Measurements from ENCODE around the gene AUTS2.

AUTS2 gene

GRCh38 chr7:70574970-70575799, 976.9 kb downstream of the AUTS2 start:
- H3K4me3 ChIP-seq (ENCODE audit: low read length in 2 of 2), result no peak overlapping the region
- H3K36me3 ChIP-seq (ENCODE audit: control insufficient read depth in 2 of 2, insufficient read depth in 2 of 2, low read length in 2 of 2), result no peaks in the 10 kb centered on the region
- H3K9me3 ChIP-seq (ENCODE audit: control insufficient read depth in 2 of 2, low read length in 2 of 2), result no peaks in the 10 kb centered on the region
- H3K9ac ChIP-seq (ENCODE audit: low read depth in 1 of 2, low read length in 2 of 2), result no peak overlapping the region
- H3K27ac ChIP-seq (ENCODE audit: low read depth in 2 of 2, low read length in 2 of 2), result no peak overlapping the region
- peaks cover 0 to 18% of the 10 kb centered on the region in 2 donors for H3K4me1 ChIP-seq (ENCODE audit: control insufficient read depth in 2 of 2, insufficient read depth in 2 of 2, low read length in 2 of 2)
- H3K27me3 ChIP-seq (ENCODE audit: control insufficient read depth in 2 of 2, insufficient read depth in 2 of 2, low read length in 2 of 2), result no peaks in the 10 kb centered on the region

DNA sequence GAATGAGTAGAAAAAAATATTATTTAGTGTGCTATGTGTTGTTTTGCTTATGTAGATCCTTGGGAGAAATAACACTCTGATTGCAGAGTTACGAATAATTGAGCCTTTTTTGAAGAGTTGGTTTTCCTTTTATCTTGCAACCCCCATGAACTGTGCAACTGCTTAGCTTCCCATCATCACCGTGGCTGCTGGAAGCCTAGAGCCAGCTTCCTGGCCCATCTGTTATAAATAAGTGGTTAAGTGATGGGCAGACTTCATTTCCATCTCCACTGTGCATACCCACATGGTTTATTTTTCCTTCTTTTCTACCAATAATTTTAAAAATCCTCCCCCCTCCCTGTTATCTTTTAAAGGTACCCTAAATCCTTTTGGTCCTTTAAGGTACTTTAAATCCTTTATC, 978.8 kb downstream of the AUTS2 start:
- H3K27me3 ChIP-seq (ENCODE audit: control insufficient read depth in 2 of 2, insufficient read depth in 2 of 2, low read length in 2 of 2), result no peaks in the 10 kb centered on the region
- no peak overlapping the region for H3K9ac ChIP-seq (ENCODE audit: low read depth in 1 of 2, low read length in 2 of 2)
- no peaks in the 10 kb centered on the region for H3K9me3 ChIP-seq (ENCODE audit: control insufficient read depth in 2 of 2, low read length in 2 of 2)
- H3K27ac ChIP-seq (ENCODE audit: low read depth in 2 of 2, low read length in 2 of 2), result no peak overlapping the region
- no peaks in the 10 kb centered on the region for H3K36me3 ChIP-seq (ENCODE audit: control insufficient read depth in 2 of 2, insufficient read depth in 2 of 2, low read length in 2 of 2)
- no peak overlapping the region for H3K4me3 ChIP-seq (ENCODE audit: low read length in 2 of 2)
- H3K4me1 ChIP-seq (ENCODE audit: control insufficient read depth in 2 of 2, insufficient read depth in 2 of 2, low read length in 2 of 2), result peaks cover 0 to 1% of the 10 kb centered on the region in 2 donors

DNA sequence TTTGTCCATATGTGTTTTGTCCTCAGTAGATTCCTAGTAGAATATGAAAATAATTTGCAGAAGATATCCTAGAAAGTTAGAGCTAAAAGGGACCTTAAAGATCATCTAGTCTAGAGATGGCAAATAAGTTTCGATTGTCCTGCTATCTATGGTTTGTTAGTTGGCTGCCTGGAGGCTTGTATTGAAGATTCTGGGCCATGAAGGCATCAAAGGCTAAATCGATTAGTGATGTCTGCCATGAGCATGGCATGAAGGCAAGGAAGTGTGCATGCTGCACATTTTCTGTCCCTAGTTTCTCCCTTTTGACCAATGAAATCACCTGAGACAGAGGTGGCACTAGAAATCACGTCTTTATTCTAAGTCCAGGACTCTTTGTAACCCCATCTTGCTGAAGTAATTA, 979.9 kb downstream of the AUTS2 start:
- Histone ChIP-seq H3K9ac (ENCODE audit: low read depth in 1 of 2, low read length in 2 of 2) (no peak overlapping the region), H3K27ac (ENCODE audit: low read depth in 2 of 2, low read length in 2 of 2) (no peak overlapping the region), H3K36me3 (ENCODE audit: control insufficient read depth in 2 of 2, insufficient read depth in 2 of 2, low read length in 2 of 2) (no peaks in the 10 kb centered on the region), H3K9me3 (ENCODE audit: control insufficient read depth in 2 of 2, low read length in 2 of 2) (no peaks in the 10 kb centered on the region), H3K27me3 (ENCODE audit: control insufficient read depth in 2 of 2, insufficient read depth in 2 of 2, low read length in 2 of 2) (no peaks in the 10 kb centered on the region), H3K4me3 (ENCODE audit: low read length in 2 of 2) (no peak overlapping the region), H3K4me1 (ENCODE audit: control insufficient read depth in 2 of 2, insufficient read depth in 2 of 2, low read length in 2 of 2) (no peaks in the 10 kb centered on the region)

DNA sequence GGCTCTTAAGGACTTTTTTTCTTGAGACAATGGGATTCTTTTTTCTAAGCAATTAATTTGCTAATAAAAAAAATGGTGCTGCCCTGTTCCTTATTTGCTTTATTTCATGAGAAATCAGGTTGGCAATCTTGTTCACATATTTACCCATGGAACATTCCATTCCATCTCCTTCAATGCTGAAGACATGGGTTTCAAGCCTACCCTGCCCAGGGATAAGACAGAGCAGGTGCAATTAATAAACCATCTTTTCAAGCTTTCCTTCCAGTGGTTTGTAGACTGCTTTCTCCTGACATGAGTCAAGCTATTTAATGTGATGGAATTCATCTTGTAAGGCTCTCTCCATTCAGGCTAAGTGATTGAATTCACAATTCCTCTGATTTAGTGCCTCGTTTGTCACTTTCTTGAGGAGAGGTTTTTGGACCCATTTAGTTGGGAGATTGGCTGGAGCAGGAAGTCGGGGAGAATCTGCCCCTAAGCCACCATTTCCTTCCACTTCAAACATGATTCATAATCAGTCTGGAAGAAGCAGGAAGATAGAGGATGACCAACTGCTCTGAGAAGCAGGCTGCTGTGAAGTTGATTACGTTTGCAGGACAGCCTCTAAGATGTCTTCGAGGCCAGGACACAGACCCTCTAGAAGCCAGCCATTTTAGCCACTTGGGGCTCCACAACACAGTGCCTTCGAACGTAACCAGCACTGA, 981.3 kb downstream of the AUTS2 start:
- Histone ChIP-seq H3K9ac (ENCODE audit: low read depth in 1 of 2, low read length in 2 of 2) (no peak overlapping the region), H3K36me3 (ENCODE audit: control insufficient read depth in 2 of 2, insufficient read depth in 2 of 2, low read length in 2 of 2) (no peaks in the 10 kb centered on the region), H3K4me1 (ENCODE audit: control insufficient read depth in 2 of 2, insufficient read depth in 2 of 2, low read length in 2 of 2) (no peaks in the 10 kb centered on the region), H3K4me3 (ENCODE audit: low read length in 2 of 2) (no peak overlapping the region), H3K27me3 (ENCODE audit: control insufficient read depth in 2 of 2, insufficient read depth in 2 of 2, low read length in 2 of 2) (no peaks in the 10 kb centered on the region), H3K27ac (ENCODE audit: low read depth in 2 of 2, low read length in 2 of 2) (no peak overlapping the region), H3K9me3 (ENCODE audit: control insufficient read depth in 2 of 2, low read length in 2 of 2) (no peaks in the 10 kb centered on the region)

DNA sequence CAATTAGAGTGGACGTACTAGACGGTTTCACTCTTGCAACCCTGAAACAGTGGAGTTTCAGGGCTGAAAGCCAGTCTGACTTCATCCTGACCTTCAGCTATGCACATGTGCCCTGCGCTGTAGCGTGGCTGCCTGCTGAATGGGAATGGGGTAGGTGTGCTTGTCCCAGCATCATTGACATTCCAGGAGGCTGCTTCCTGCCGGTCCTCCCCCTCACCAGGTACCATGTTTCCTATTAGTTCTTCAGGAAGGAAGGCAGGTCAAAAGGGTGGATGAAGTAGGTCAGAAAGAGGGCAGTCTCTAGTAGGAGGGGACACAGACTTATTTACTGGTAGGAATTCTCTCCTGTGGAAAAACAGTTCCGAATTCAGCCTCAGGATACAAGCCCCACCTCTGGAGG, 981.9 kb downstream of the AUTS2 start:
- Histone ChIP-seq H3K4me1 (ENCODE audit: control insufficient read depth in 2 of 2, insufficient read depth in 2 of 2, low read length in 2 of 2) (no peaks in the 10 kb centered on the region), H3K36me3 (ENCODE audit: control insufficient read depth in 2 of 2, insufficient read depth in 2 of 2, low read length in 2 of 2) (no peaks in the 10 kb centered on the region), H3K9ac (ENCODE audit: low read depth in 1 of 2, low read length in 2 of 2) (no peak overlapping the region), H3K27me3 (ENCODE audit: control insufficient read depth in 2 of 2, insufficient read depth in 2 of 2, low read length in 2 of 2) (no peaks in the 10 kb centered on the region), H3K4me3 (ENCODE audit: low read length in 2 of 2) (no peak overlapping the region), H3K27ac (ENCODE audit: low read depth in 2 of 2, low read length in 2 of 2) (no peak overlapping the region), H3K9me3 (ENCODE audit: control insufficient read depth in 2 of 2, low read length in 2 of 2) (no peaks in the 10 kb centered on the region)

DNA sequence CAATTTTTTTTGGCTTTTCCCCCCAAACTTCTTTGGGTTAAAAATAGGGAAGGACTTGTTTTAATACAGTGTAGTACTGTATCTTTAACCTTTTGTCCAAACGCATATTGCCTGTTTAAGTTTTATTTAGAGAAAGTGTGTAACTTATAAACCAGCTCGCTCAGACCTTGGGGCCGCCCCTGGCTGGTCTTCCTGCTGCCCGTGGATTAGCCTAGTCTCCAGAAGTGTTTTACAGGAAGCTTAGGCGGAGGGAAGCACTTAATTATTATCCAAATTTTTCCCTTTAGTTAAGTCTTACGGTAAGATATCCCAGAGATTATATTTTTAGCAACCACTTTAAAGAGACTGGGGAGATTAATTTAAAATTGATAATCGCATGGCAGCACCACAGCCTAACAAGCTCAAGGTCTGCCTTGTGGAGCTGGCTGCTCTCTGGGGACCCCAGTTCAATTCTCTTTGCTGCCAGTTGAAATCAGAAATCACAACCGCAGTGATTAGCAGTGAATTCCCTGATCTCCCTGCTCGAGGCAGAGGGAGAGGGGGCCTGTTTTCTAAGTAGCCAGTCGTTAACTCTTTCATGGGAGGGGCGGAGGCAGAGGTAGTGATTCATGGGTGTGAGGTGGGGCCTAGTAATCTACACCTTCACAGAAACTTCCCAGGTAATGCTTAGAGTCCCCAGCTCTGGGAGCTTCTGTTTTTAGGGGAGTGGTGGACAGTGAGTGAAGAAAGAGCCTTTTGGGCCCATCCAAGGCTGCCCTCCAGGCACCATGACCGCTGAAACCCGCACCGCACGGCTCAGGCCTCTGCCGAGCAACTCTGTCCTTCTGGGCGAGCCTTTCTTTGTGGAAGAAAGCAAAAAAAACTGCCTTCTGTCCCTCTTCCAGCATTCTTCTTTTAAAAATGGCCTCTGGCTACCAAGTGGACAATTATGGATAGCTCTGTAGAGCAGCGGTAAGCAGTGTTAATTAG, 984.9 kb downstream of the AUTS2 start:
- no peaks in the 10 kb centered on the region for H3K9me3 ChIP-seq (ENCODE audit: control insufficient read depth in 2 of 2, low read length in 2 of 2)
- H3K9ac ChIP-seq (ENCODE audit: low read depth in 1 of 2, low read length in 2 of 2), result no peak overlapping the region
- no peaks in the 10 kb centered on the region for H3K27me3 ChIP-seq (ENCODE audit: control insufficient read depth in 2 of 2, insufficient read depth in 2 of 2, low read length in 2 of 2)
- H3K4me3 ChIP-seq (ENCODE audit: low read length in 2 of 2), result no peak overlapping the region
- H3K36me3 ChIP-seq (ENCODE audit: control insufficient read depth in 2 of 2, insufficient read depth in 2 of 2, low read length in 2 of 2), result no peaks in the 10 kb centered on the region
- peaks cover 6 to 15% of the 10 kb centered on the region in 2 donors for H3K4me1 ChIP-seq (ENCODE audit: control insufficient read depth in 2 of 2, insufficient read depth in 2 of 2, low read length in 2 of 2)
- no peak overlapping the region for H3K27ac ChIP-seq (ENCODE audit: low read depth in 2 of 2, low read length in 2 of 2)

DNA sequence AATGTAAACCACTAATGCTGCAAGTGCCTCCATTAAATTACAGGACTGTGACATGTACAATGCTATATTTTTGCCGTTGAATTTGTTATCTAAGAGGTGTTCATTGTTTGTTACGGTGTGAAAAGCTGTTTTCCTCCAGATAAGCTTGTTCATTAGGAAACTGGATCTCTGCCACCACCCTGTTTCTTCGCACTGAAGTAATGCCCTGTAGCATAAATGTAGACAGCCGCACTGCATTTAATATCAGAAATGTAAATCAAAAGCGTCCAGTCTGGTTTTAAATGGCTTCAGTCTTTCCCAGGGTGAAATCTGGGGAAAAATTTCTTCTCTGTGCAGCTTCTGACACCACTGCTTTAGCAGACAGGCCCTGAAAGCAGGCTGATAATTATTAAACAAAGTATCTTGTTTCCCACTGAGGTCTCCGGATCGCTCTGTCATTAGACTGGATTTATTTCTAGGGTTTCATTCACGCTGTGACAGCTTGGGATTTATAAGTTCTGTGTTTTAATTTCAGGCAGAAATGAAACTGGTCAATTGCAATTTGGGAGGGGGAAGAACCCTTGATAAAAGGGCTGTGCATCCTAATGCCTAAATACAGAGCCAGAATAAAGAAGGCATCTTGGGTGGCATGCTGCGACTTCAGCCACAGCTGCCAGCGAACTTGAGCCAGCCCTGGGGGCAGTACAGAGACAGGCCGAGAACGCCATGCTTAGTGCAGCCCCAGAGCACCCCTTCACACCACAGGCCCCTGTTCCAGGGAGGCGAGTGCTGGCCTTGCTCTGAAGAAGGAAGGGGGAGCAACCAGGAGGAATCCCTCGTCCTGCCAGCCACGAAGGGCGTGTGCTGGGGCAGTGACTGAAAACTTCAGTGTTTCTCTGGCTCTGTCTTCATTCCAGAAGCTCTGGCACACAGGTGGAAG, 985.9 kb downstream of the AUTS2 start:
- no peaks in the 10 kb centered on the region for H3K27me3 ChIP-seq (ENCODE audit: control insufficient read depth in 2 of 2, insufficient read depth in 2 of 2, low read length in 2 of 2)
- H3K4me3 ChIP-seq (ENCODE audit: low read length in 2 of 2), result no peak overlapping the region
- H3K9me3 ChIP-seq (ENCODE audit: control insufficient read depth in 2 of 2, low read length in 2 of 2), result no peaks in the 10 kb centered on the region
- H3K36me3 ChIP-seq (ENCODE audit: control insufficient read depth in 2 of 2, insufficient read depth in 2 of 2, low read length in 2 of 2), result no peaks in the 10 kb centered on the region
- H3K9ac ChIP-seq (ENCODE audit: low read depth in 1 of 2, low read length in 2 of 2), result no peak overlapping the region
- no peak overlapping the region for H3K27ac ChIP-seq (ENCODE audit: low read depth in 2 of 2, low read length in 2 of 2)
- peaks cover 6 to 16% of the 10 kb centered on the region in 2 donors for H3K4me1 ChIP-seq (ENCODE audit: control insufficient read depth in 2 of 2, insufficient read depth in 2 of 2, low read length in 2 of 2)

- H3K27me3 ChIP-seq (ENCODE audit: control insufficient read depth in 2 of 2, insufficient read depth in 2 of 2, low read length in 2 of 2), result no peaks in the 10 kb centered on the region
- H3K36me3 ChIP-seq (ENCODE audit: control insufficient read depth in 2 of 2, insufficient read depth in 2 of 2, low read length in 2 of 2), result no peaks in the 10 kb centered on the region
Measured at GRCh38 chr7:70585071-70585470, 986.8 kb downstream of the AUTS2 start.

DNA sequence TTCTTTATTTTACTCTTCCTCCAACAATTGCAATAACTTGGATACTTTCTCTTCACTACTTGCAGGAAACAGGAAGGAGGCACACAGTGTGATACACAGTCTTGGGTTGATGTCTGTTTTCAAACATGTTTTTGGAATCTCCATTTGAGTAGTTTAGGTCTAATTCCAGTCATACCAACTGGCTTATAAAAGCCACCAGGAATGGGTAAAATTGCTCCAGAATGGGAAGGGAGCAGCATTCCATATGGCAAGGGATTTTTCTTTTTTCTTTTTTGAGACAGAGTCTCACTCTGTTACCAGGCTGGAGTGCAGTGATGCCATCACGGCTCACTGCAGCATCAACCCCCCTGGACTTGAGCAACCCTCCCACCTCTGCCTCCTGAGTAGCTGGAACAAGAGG, 988.5 kb downstream of the AUTS2 start:
- no peak overlapping the region for H3K9ac ChIP-seq (ENCODE audit: low read depth in 1 of 2, low read length in 2 of 2)
- H3K27me3 ChIP-seq (ENCODE audit: control insufficient read depth in 2 of 2, insufficient read depth in 2 of 2, low read length in 2 of 2), result no peaks in the 10 kb centered on the region
- H3K9me3 ChIP-seq (ENCODE audit: control insufficient read depth in 2 of 2, low read length in 2 of 2), result no peaks in the 10 kb centered on the region
- H3K36me3 ChIP-seq (ENCODE audit: control insufficient read depth in 2 of 2, insufficient read depth in 2 of 2, low read length in 2 of 2), result no peaks in the 10 kb centered on the region
- H3K27ac ChIP-seq (ENCODE audit: low read depth in 2 of 2, low read length in 2 of 2), result no peak overlapping the region
- H3K4me1 ChIP-seq (ENCODE audit: control insufficient read depth in 2 of 2, insufficient read depth in 2 of 2, low read length in 2 of 2), result peaks cover 9 to 29% of the 10 kb centered on the region in 2 donors
- H3K4me3 ChIP-seq (ENCODE audit: low read length in 2 of 2), result no peak overlapping the region

More at GRCh38 chr7:70585071-70585470, 986.8 kb downstream of the AUTS2 start:
- Histone ChIP-seq H3K4me3 (ENCODE audit: low read length in 2 of 2) (no peak overlapping the region), H3K9ac (ENCODE audit: low read depth in 1 of 2, low read length in 2 of 2) (no peak overlapping the region), H3K27ac (ENCODE audit: low read depth in 2 of 2, low read length in 2 of 2) (no peak overlapping the region), H3K4me1 (ENCODE audit: control insufficient read depth in 2 of 2, insufficient read depth in 2 of 2, low read length in 2 of 2) (peaks cover 6 to 19% of the 10 kb centered on the region in 2 donors), H3K9me3 (ENCODE audit: control insufficient read depth in 2 of 2, low read length in 2 of 2) (no peaks in the 10 kb centered on the region)

All from mucosa of rectum (tissue), 2 donors.